GM19455 (cell line): ENCODE results near the gene CCNG1.
"Not testable (repeated sequence)": the region's sequence is repeated elsewhere in the genome, so short reads cannot be mapped to it uniquely, and the experiment has no call there.

Source experiments
- ATAC-seq: cut with Tn5 transposase; IDR thresholded peaks from one replicate; pipeline ENCODE4 v1.9.1; 2021; ENCODE audit not compliant: unreplicated experiment

CCNG1 gene

GRCh38 chr5:163440954-163441353 lies 3.6 kb downstream of the CCNG1 start:
- ATAC-seq: no peak

GRCh38 chr5:163444526-163444925 lies 7.1 kb downstream of the CCNG1 start:
- ATAC-seq: no peak

- ATAC-seq: no peak
These were observed 8.0 kb downstream of the CCNG1 start for GRCh38 chr5:163445345-163445744.

- ATAC-seq: no peak
These were observed 9.8 kb downstream of the CCNG1 start for GRCh38 chr5:163447191-163447590.

- no peak for ATAC-seq
These were observed 10.5 kb downstream of the CCNG1 start for GRCh38 chr5:163447875-163448274.

GRCh38 chr5:163448491-163448890 lies 11.1 kb downstream of the CCNG1 start:
- ATAC-seq: no peak

GRCh38 chr5:163451489-163451888 lies 14.1 kb downstream of the CCNG1 start:
- ATAC-seq: no peak

- no peak for ATAC-seq
These were observed 16.3 kb downstream of the CCNG1 start for GRCh38 chr5:163453705-163454104.

- ATAC-seq: not testable (repeated sequence)
These were observed 18.0 kb downstream of the CCNG1 start for GRCh38 chr5:163455406-163455805.

GRCh38 chr5:163456029-163456589 lies 18.7 kb downstream of the CCNG1 start:
- ATAC-seq: no peak

GRCh38 chr5:163456840-163457239 lies 19.4 kb downstream of the CCNG1 start:
- no peak for ATAC-seq

GRCh38 chr5:163458778-163459385 lies 21.5 kb downstream of the CCNG1 start:
- ATAC-seq: no peak

GRCh38 chr5:163459462-163459818 lies 22.0 kb downstream of the CCNG1 start:
- peak; percentile 3 for ATAC-seq

- peak; percentile 74 for ATAC-seq
These were observed 22.6 kb downstream of the CCNG1 start, which contains the start of gene NUDCD2 for GRCh38 chr5:163459819-163460561. Gene NUDCD2, minus strand, starts transcription at chr5:163460102. Its CDS starts 52 bp downstream, at chr5:163460050.

- no peak for ATAC-seq
These were observed 23.3 kb downstream of the CCNG1 start, which contains the start of gene HMMR for GRCh38 chr5:163460562-163461171. Gene HMMR, plus strand, starts transcription at chr5:163460632. Its CDS starts 61 bp downstream, at chr5:163460693.

GRCh38 chr5:163463063-163463435 lies 25.7 kb downstream of the CCNG1 start:
- ATAC-seq: no peak

GRCh38 chr5:163467682-163468081 lies 30.3 kb downstream of the CCNG1 start:
- ATAC-seq: no peak

- peak; percentile 77 for ATAC-seq
These were observed 36.3 kb downstream of the CCNG1 start for GRCh38 chr5:163473635-163474243.

GRCh38 chr5:163475411-163475810 lies 38.0 kb downstream of the CCNG1 start:
- ATAC-seq: no peak

GRCh38 chr5:163478126-163478981 lies 41.0 kb downstream of the CCNG1 start:
- ATAC-seq: no peak

- no peak for ATAC-seq
These were observed 41.5 kb downstream of the CCNG1 start for GRCh38 chr5:163478982-163479271.
